Endothelial cell of umbilical vein (primary cell): ENCODE measurements around the gene JPT2. TPM values are rescaled to one million over a fixed set of nuclear protein-coding genes. Genes with fewer than 3 reads are reported as not detected.

Experiments used
- BruUV-seq: library from RNA; stranded (reverse); fragments of 400-500 nt; replicated peaks from 2 replicates; lab custom pipeline; 2021; lab: Mats Ljungman, UMichigan
- CTCF ChIA-PET: fragments of 300-600, 350-600 bp; sonication (Branson Sonifier 250); formaldehyde crosslinking; loops from one replicate; lab custom pipeline; 2021; ENCODE audit warnings: antibody characterized with exemption, inconsistent platforms; lab: Charles Lee
- POLR2A ChIA-PET: fragments of 300-600, 350-600 bp; sonication (Branson Sonifier 250); formaldehyde crosslinking; loops from one replicate; lab custom pipeline; 2021; ENCODE audit warnings: antibody characterized with exemption, inconsistent platforms; lab: Charles Lee
- DNase-seq: peaks from one replicate; pipeline ENCODE4 v3.0.0-alpha.2; 2011; ENCODE audit warnings: low read depth, low spot score
- FAIRE-seq: peaks from 2 replicates; lab custom pipeline; 2011; peaks lifted over from hg19 to GRCh38; lab: Jason Lieb, UNC
- H2AFZ ChIP-seq: 2 replicates; pipeline ENCODE4 v1.6.0; 2012; ENCODE audit warnings: low read depth, low read length, control low read depth, inconsistent platforms
- H3K27ac ChIP-seq: 2 replicates; pipeline ENCODE4 v1.5.1; 2011; ENCODE audit warnings: low read depth, mild to moderate bottlenecking, control low read depth, low read length, moderate library complexity; ENCODE audit not compliant: insufficient read depth
- H3K27me3 ChIP-seq, 2 experiments: 2 replicates each; pipeline versions ENCODE4 v1.6.0 to v1.6.1; 2011; ENCODE audit warnings: low read length in 2 of 2, mixed read lengths in 1 of 2; ENCODE audit not compliant: control insufficient read depth in 2 of 2, insufficient read depth in 2 of 2
- H3K36me3 ChIP-seq, 2 experiments: 2 replicates in 1 of 2; 3 replicates in 1 of 2; pipeline ENCODE4 v1.5.1; 2011; ENCODE audit warnings: low read length in 2 of 2, mild to moderate bottlenecking in 1 of 2, moderate library complexity in 1 of 2; ENCODE audit not compliant: control insufficient read depth in 2 of 2, insufficient read depth in 2 of 2; ENCODE audit errors: extremely low read depth in 1 of 2
- H3K4me1 ChIP-seq: 3 replicates; pipeline ENCODE4 v1.5.1; 2011; ENCODE audit warnings: mild to moderate bottlenecking, low read length; ENCODE audit not compliant: control insufficient read depth, insufficient read depth; ENCODE audit errors: extremely low read depth
- H3K4me2 ChIP-seq: 2 replicates; pipeline ENCODE4 v1.6.1; 2011; ENCODE audit warnings: low read length, control low read depth, mixed read lengths; ENCODE audit not compliant: insufficient read depth
- H3K4me3 ChIP-seq, 3 experiments: fragments of 200-600 bp in 1 of 3; sonication (generic), shearing (Covaris generic) in 1 of 3; replicated peaks in 1 of 3; 2 replicates each; pipeline ENCODE4 v1.5.1; 2011 to 2016; ENCODE audit warnings: control low read depth in 3 of 3, low read length in 3 of 3, mild to moderate bottlenecking in 2 of 3, inconsistent platforms in 1 of 3, low read depth in 1 of 3, moderate library complexity in 1 of 3; ENCODE audit not compliant: insufficient read depth in 1 of 3
- H3K79me2 ChIP-seq: 2 replicates; pipeline ENCODE4 v1.6.0; 2012; ENCODE audit warnings: low read length, inconsistent platforms; ENCODE audit not compliant: control insufficient read depth, insufficient read depth
- H3K9ac ChIP-seq: replicated peaks from 2 replicates; pipeline ENCODE3; 2011; ENCODE audit warnings: low read length, control low read depth; ENCODE audit not compliant: insufficient read depth; ENCODE audit errors: extremely low read depth
- H3K9me1 ChIP-seq: replicated peaks from 3 replicates; pipeline ENCODE4 v1.6.0; 2011; ENCODE audit warnings: mild to moderate bottlenecking, low read length; ENCODE audit not compliant: control insufficient read depth, insufficient read depth; ENCODE audit errors: extremely low read depth
- H3K9me3 ChIP-seq: replicated peaks from 2 replicates; pipeline ENCODE4 v1.5.1; 2012; ENCODE audit warnings: low read length, inconsistent platforms; ENCODE audit not compliant: control insufficient read depth, insufficient read depth
- H4K20me1 ChIP-seq: replicated peaks from 2 replicates; pipeline ENCODE3; 2011; ENCODE audit warnings: mild to moderate bottlenecking, low read length; ENCODE audit not compliant: control insufficient read depth, insufficient read depth; ENCODE audit errors: extremely low read depth
- CTCF ChIP-seq, 2 donors: IDR thresholded peaks; 1 replicate in 1 of 2; 2 replicates in 1 of 2; pipeline ENCODE4 v1.5.1; 2011; ENCODE audit warnings: low read length in 2 of 2, mild to moderate bottlenecking in 2 of 2, moderate library complexity in 2 of 2, control low read depth in 1 of 2, inconsistent platforms in 1 of 2, low read depth in 1 of 2; ENCODE audit not compliant: insufficient read depth in 1 of 2; ENCODE audit errors: extremely low read depth in 1 of 2
- EZH2 ChIP-seq: IDR thresholded peaks from 2 replicates; pipeline ENCODE4 v1.6.1; 2012; ENCODE audit warnings: borderline replicate concordance, low read depth, mild to moderate bottlenecking, moderate library complexity, low read length, inconsistent platforms; ENCODE audit not compliant: severe bottlenecking
- FOS ChIP-seq: IDR thresholded peaks from 2 replicates; pipeline ENCODE4 v1.6.1; 2011; ENCODE audit warnings: mild to moderate bottlenecking, low read length, moderate library complexity, borderline replicate concordance; ENCODE audit not compliant: insufficient read depth
- GATA2 ChIP-seq: IDR thresholded peaks from 2 replicates; pipeline ENCODE4 v1.7.0; 2011; ENCODE audit warnings: low read depth, mild to moderate bottlenecking, moderate library complexity, mixed read lengths, low read length; ENCODE audit not compliant: insufficient read length, insufficient read depth
- JUN ChIP-seq: IDR thresholded peaks from 2 replicates; pipeline ENCODE4 v1.6.1; 2011; ENCODE audit warnings: borderline replicate concordance, low read depth; ENCODE audit not compliant: insufficient read length, insufficient read depth
- MAX ChIP-seq: IDR thresholded peaks from 2 replicates; pipeline ENCODE4 v1.6.1; 2011; ENCODE audit not compliant: insufficient read depth, insufficient read length
- MYC ChIP-seq: IDR thresholded peaks from one replicate; pipeline ENCODE4 v1.6.1; 2011; ENCODE audit warnings: mild to moderate bottlenecking, low read depth, low read length
- POLR2A ChIP-seq: IDR thresholded peaks from 2 replicates; pipeline ENCODE4 v1.6.1; 2012; ENCODE audit warnings: low read depth, mild to moderate bottlenecking, control low read depth, low read length
- POLR2AphosphoS5 ChIP-seq: IDR thresholded peaks from 2 replicates; pipeline ENCODE4 v1.6.1; 2012; ENCODE audit warnings: low read depth, mild to moderate bottlenecking, control low read depth, low read length, moderate library complexity; ENCODE audit not compliant: insufficient read depth
- dilution Hi-C: fragments of 300-500 bp; cut with MboI; formaldehyde crosslinking; loops from one replicate; pipeline ENCODE4 v1.15.0; 2019; ENCODE audit warnings: low sequenced_read_pairs; ENCODE audit not compliant: extremely low pct_ligation_motif_present
- intact Hi-C: fragments of 100-400 bp; cut with micrococcal nuclease; formaldehyde crosslinking; loops from one replicate; pipeline ENCODE4 v1.10.0; 2022
- polyA plus RNA-seq, 4 experiments: library from polyadenylated mRNA; depleted of rRNA in 3 of 4; stranded (reverse) in 3 of 4; unstranded in 1 of 4; fragments of >200 nt; gene quantifications; 2 replicates each; pipeline versions ENCODE4 v1.2.1 to v1.2.3, GENCODE V29; 2011 to 2012; ENCODE audit warnings: missing spikeins in 1 of 4
- total RNA-seq: library from RNA; stranded (reverse); gene quantifications from 2 replicates; pipeline ENCODE4 v1.2.3, GENCODE V29; 2021

Gene JPT2
- total and polyA plus RNA-seq, 2 donors (not counting 3 experiments of a cell fraction or from before 2014, with no cell fraction given), result 35.8 to 93.3 TPM

GRCh38 chr16:1657841-1658240 lies 20.2 kb upstream of the JPT2 start:
- no peak overlapping the region for H3K9ac ChIP-seq
- no peaks in the 10 kb centered on the region for H3K79me2 ChIP-seq
- no peak overlapping the region for H3K4me2 ChIP-seq
- TF ChIP-seq FOS (no peak), MAX (no peak), GATA2 (no peak), CTCF (IDR thresholded peaks at IDR 0.05; ENCODE audit: extremely low read depth in 1 of 2, insufficient read depth in 1 of 2, low read depth in 1 of 2, low read length in 2 of 2) (no peak), POLR2A (no peak), POLR2AphosphoS5 (no peak), JUN (no peak), MYC (no peak), EZH2 (no peak)
- H3K9me1 ChIP-seq, result no peaks in the 10 kb centered on the region
- FAIRE-seq (no peak), DNase-seq (no peak)
- H3K27me3 ChIP-seq, result no peaks in the 10 kb centered on the region
- ChIA-PET CTCF (no interaction called here), POLR2A (no interaction called here)
- no peak overlapping the region for H3K4me3 ChIP-seq
- H2AFZ ChIP-seq, result no peak overlapping the region
- intact Hi-C loops (no loop called here), dilution Hi-C loops (no loop called here)
- H3K36me3 ChIP-seq, result peaks cover 14 to 54% of the 10 kb centered on the region in 2 experiments
- no peaks in the 10 kb centered on the region for H3K9me3 ChIP-seq
- H3K27ac ChIP-seq, result no peak overlapping the region
- no peaks in the 10 kb centered on the region for H4K20me1 ChIP-seq
- BruUV-seq, result no TSS peak
- peaks cover 8% of the 10 kb centered on the region for H3K4me1 ChIP-seq
